Kidney (tissue), 14 donors: ENCODE measurements around the gene DNAI1. TPM values are rescaled to one million over a fixed set of nuclear protein-coding genes. Genes with fewer than 3 reads are reported as not detected.

ENCODE experiments used
- DNase-seq, 5 donors: peaks; one replicate each; pipeline ENCODE4 v3.0.0-alpha.2; 2013 to 2020
- FAIRE-seq: peaks from 2 replicates; lab custom pipeline; 2012; peaks lifted over from hg19 to GRCh38; lab: Jason Lieb, UNC
- H3K27ac ChIP-seq, 2 donors: one replicate each; pipeline ENCODE4 v1.7.0; 2013; ENCODE audit warnings: low read depth in 2 of 2, low read length in 2 of 2, inconsistent platforms in 1 of 2
- H3K27me3 ChIP-seq: one replicate; pipeline ENCODE4 v1.7.1; 2013; ENCODE audit warnings: low read length, inconsistent platforms; ENCODE audit not compliant: control insufficient read depth, insufficient read depth
- H3K36me3 ChIP-seq, 3 donors: one replicate each; pipeline versions ENCODE4 v1.7.0 to v1.7.1; 2013; ENCODE audit warnings: low read length in 3 of 3, control low read depth in 1 of 3, inconsistent platforms in 1 of 3; ENCODE audit not compliant: insufficient read depth in 3 of 3, control insufficient read depth in 2 of 3
- H3K4me1 ChIP-seq, 3 donors: one replicate each; pipeline versions ENCODE4 v1.7.0 to v1.7.1; 2013; ENCODE audit warnings: low read length in 3 of 3, inconsistent platforms in 1 of 3, low read depth in 1 of 3; ENCODE audit not compliant: control insufficient read depth in 2 of 3, insufficient read depth in 2 of 3
- H3K4me3 ChIP-seq, 3 donors: one replicate each; pipeline versions ENCODE4 v1.7.0 to v1.8.1; 2013; ENCODE audit warnings: low read length in 3 of 3, control low read depth in 1 of 3, inconsistent platforms in 1 of 3
- H3K9ac ChIP-seq, 3 donors: one replicate each; pipeline versions ENCODE4 v1.7.0 to v1.7.1; 2013; ENCODE audit warnings: low read length in 3 of 3, control low read depth in 1 of 3, inconsistent platforms in 1 of 3
- H3K9me3 ChIP-seq, 3 donors: one replicate each; pipeline versions ENCODE4 v1.7.0 to v1.7.1; 2013; ENCODE audit warnings: low read length in 3 of 3, control low read depth in 1 of 3, inconsistent platforms in 1 of 3; ENCODE audit not compliant: control insufficient read depth in 2 of 3, insufficient read depth in 1 of 3
- CTCF ChIP-seq: IDR thresholded peaks from 3 replicates; pipeline ENCODE4 v1.5.1; 2012; ENCODE audit warnings: mild to moderate bottlenecking, moderate library complexity, borderline replicate concordance; ENCODE audit not compliant: insufficient read depth; ENCODE audit errors: extremely low read depth
- intact Hi-C: fragments of 100-400 bp; cut with DNase I; formaldehyde crosslinking; loops from one replicate; pipeline ENCODE4 v1.11.1; 2022
- polyA plus RNA-seq: library from polyadenylated mRNA; stranded (reverse); fragments of 350-450 nt; fragmentation: Illumina TruSeq; extraction: RNeasy Lipid Tissue Mini Kit (QIAGEN cat#74804); gene quantifications from one replicate; pipeline ENCODE4 v1.2.3, GENCODE V29; 2014; ENCODE audit warnings: low read depth, low replicate concordance; ENCODE audit not compliant: insufficient read depth
- total RNA-seq: library from RNA; stranded (reverse); fragmentation: NEBNext Ultra II Directional; extraction: Animal tissue kit (Norgen Biotek cat#: 25700); gene quantifications from one replicate; pipeline ENCODE4 v1.2.1, GENCODE V29; 2021
- donor health status: control.
- donor health status: control.
- donor health status: control.
- donor health status: control.
- donor health status: control.
- donor health status: DM: yes; HTN: yes; CAD: no.
- donor health status: Normal renal cell carcinoma (clear cell type).

The DNAI1 gene
- total and polyA plus RNA-seq, 2 donors from 2014 or later, result 2.4 to 3.0 TPM

GRCh38 chr9:34513567-34514214 lies 55.1 kb downstream of the DNAI1 start:
- intact Hi-C loops, result no loop called here
- H3K36me3 ChIP-seq, result no peaks in the 10 kb centered on the region
- H3K27ac ChIP-seq, result no peak overlapping the region
- no peak overlapping the region for H3K4me3 ChIP-seq
- no peak for TF ChIP-seq CTCF
- no peaks in the 10 kb centered on the region for H3K27me3 ChIP-seq
- H3K9ac ChIP-seq, result no peak overlapping the region
- no peak for FAIRE-seq
- peak in 2 of 5 donors; percentile 21 to 24 for DNase-seq
- no peaks in the 10 kb centered on the region for H3K9me3 ChIP-seq
- H3K4me1 ChIP-seq, result no peaks in the 10 kb centered on the region

DNA sequence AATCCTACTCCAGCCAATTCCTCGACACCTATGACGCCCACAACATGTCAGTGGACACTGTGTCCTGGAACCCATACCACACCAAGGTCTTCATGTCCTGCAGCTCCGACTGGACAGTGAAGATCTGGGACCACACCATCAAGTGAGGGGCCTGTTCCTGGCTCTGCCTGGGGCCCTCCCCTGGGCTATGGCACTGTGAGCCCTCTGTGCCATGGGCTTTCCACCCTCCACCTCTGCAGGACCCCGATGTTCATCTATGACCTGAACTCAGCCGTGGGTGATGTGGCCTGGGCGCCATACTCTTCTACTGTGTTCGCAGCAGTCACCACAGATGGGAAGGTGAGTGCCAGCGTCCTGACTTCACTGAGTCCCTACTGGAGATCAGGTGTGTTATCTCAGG lies 55.8 kb downstream of the DNAI1 start:
- DNase-seq (no peak), FAIRE-seq (no peak)
- H3K27ac ChIP-seq, result no peak overlapping the region
- intact Hi-C loops, result no loop called here
- no peaks in the 10 kb centered on the region for H3K27me3 ChIP-seq
- no peak for TF ChIP-seq CTCF
- no peaks in the 10 kb centered on the region for H3K36me3 ChIP-seq
- H3K9me3 ChIP-seq, result no peaks in the 10 kb centered on the region
- H3K4me3 ChIP-seq, result no peak overlapping the region
- no peak overlapping the region for H3K9ac ChIP-seq
- H3K4me1 ChIP-seq, result no peaks in the 10 kb centered on the region

GRCh38 chr9:34514816-34515215 lies 56.2 kb downstream of the DNAI1 start:
- H3K9ac ChIP-seq, result no peak overlapping the region
- FAIRE-seq, result no peak
- no peak overlapping the region for H3K4me3 ChIP-seq
- H3K27ac ChIP-seq, result no peak overlapping the region
- H3K36me3 ChIP-seq, result no peaks in the 10 kb centered on the region
- TF ChIP-seq CTCF, result no peak
- H3K9me3 ChIP-seq, result no peaks in the 10 kb centered on the region
- intact Hi-C loops, result no loop called here
- no peak for DNase-seq
- H3K4me1 ChIP-seq, result no peaks in the 10 kb centered on the region
- H3K27me3 ChIP-seq, result no peaks in the 10 kb centered on the region

DNA sequence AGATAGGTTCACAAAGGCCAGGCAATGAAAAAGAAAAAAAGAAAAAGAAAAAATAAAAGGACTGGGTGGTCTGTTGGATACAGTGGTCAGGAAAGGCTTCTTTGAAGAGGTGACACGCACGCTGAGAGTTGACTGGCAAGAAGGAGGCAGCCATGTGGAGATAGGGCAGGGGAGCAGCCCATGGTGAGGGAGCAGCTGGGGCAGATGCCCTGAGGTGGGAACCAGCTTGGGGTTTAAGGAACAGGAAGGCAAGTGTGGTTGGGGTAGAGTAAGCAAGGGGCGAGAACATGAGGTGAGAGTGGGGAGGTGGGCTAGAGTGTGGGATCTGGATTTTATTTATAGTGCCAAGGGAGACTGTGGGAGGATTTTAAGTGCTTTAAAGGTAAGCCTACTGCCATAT lies 57.4 kb downstream of the DNAI1 start:
- intact Hi-C loops, result no loop called here
- no peak for FAIRE-seq
- Histone ChIP-seq H3K36me3 (no peaks in the 10 kb centered on the region), H3K4me1 (no peaks in the 10 kb centered on the region), H3K27me3 (no peaks in the 10 kb centered on the region), H3K4me3 (no peak overlapping the region), H3K27ac (no peak overlapping the region), H3K9ac (no peak overlapping the region), H3K9me3 (no peaks in the 10 kb centered on the region)
- TF ChIP-seq CTCF, result no peak
- DNase-seq, result no peak
